Measurements from ENCODE around the gene SYN1. TPM values are rescaled to one million over a fixed set of nuclear protein-coding genes. Genes with fewer than 3 reads are reported as not detected.

The SYN1 gene
- 0.11 and 0.52 TPM in 2 replicates for total RNA-seq

DNA sequence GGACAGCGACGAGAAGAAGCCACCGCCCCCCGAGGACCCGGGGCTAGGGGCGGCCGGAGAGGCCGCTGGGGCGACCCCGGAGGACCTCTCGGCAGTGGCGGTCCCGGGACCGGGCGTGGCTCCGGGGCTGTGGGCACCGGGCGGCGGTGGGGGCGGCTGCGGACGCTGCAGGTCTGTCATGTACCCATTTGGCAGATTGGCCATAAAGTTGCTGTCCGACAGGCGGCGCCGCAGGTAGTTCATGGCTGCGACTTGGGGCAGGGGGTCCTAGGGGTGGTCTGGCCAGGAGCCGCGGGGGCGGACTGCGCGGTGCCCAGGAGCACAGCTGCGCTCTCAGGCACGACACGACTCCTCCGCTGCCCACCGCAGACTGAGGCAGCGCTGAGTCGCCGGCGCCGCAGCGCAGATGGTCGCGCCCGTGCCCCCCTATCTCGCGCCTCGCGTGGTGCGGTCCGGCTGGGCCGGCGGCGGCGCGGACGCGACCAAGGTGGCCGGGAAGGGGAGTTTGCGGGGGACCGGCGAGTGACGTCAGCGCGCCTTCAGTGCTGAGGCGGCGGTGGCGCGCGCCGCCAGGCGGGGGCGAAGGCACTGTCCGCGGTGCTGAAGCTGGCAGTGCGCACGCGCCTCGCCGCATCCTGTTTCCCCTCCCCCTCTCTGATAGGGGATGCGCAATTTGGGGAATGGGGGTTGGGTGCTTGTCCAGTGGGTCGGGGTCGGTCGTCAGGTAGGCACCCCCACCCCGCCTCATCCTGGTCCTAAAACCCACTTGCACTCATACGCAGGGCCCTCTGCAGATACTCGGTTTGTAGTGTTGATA, at the start of gene SYN1:
SYN1 (minus strand) TSS at position 372 of the 817 bp plus-strand sequence; CDS start at position 243, 129 bp downstream.

DNA sequence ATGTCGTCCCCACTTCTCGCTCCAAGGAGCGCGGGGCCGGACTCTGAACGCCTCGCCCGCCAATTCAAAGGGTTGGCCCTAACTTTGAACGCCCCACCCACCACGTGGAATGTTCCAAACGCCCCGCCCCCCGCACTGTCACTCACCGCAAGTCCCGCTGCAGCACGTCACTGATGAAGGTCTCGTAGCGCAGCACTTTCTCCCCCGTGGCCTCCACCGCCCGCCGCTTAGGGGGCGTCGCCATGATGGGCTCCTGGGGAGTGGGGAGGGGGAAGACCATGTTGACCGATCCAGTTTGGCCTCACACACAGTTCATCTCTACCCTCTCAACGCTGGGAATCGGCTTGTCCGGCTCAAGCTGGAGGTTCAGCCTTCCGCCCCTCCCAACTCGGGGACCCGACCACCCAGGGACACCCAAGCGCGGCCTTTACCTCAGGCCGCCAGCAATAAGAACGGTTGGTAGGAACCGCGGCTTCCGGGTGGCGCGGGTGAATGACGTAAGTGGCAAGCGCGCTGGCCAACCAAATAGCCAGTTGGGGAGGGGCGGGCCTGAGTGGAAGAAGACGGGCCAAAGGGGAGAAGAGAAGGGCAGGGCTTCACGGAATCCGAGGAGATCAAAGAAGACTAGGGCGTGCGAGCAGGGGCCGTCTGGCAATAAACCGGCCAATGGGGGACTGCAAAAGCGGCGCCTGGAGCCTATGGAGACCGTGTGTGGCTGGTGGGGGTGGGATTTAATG, 39.2 kb upstream of the SYN1 start, which contains the start of gene UXT:
UXT (minus strand) TSS at position 497 of the 737 bp plus-strand sequence; CDS start at position 244, 253 bp downstream.

DNA sequence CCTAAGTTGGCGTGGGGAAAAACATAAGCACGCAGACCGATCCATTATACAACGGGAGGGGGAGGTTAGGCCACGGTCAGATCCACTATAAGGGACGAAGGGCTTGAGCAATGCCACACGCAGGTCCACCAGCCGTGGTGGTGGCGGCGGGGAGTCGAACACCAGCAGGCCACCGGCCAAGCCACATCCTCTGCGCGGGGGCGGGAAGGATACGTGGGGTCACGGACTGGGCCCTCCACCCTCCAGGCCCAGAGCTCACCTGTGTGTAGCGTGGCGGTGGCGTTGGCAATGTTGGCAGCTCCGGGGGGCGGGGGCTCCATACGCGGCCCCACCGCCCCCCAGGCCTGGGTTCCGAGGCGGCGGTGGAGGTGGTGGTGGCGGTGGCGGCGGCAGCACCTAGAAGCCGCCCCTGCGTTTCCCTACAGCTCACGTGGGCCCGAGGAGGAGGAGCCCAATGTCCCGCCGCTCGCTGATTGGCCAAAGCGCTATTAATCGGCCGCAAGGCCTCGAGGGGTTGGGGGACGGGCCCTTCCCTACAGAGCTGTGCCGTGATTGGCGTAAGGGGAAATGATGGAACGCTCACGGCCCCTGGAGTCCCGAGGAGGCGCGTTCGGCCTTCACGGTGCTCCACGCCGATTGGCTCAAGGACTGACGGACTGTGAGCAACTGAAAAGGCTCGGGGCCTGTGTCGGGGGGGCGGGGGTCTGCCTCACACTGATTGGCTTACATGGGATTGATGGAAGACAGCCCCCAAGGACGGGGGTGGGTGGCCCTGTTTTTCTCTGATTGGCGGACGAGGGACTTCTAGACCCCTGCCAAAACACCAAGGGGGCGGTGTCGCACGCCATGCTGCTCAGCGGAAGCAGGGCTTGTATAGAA, 30.7 kb upstream of the SYN1 start, which contains the start of gene ELK1:
ELK1 (minus strand) TSS at position 400 of the 879 bp plus-strand sequence. CDS start 9,122 bp downstream, outside the sequence.

DNA sequence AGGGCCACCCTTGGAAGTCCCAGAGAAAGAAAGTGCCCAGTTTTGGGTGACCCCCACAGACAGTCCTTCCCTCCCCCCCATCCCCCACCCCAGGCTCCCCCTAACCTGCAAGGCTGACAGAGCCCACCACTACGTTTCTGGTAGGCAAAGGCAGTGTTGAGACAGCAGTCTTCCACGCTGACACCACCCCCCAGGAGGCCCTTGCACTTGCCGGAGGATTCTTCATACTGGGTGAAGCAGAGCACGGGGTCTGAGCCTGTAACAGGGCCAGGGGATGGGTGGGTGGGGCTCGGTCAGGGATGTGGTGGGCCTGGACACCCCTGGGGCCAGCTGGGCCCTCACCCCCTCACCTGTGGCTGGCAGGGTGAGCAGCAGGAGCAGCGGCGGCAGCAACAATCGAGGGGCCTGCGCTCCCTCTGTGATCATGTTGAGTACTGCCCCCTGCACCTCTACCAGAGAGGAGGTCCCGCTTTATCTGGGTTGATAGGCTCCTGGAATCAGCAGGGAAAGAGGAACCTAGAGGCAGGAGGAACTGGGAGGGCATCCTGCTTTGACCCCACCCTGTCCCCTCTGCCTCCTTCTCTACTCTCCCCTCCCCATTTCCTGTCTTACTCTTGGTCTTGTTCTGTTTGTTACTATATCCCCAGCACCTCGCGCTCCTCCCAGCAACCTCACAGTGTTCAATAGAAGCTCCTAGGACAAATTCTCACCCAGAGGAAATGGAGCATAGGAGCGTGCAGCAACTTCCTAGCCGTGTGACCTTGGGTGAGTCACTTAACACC, 10.0 kb upstream of the SYN1 start, which contains the start of gene CFP:
CFP (minus strand) TSS at position 512 of the 782 bp plus-strand sequence; CDS start at position 426, 86 bp downstream.

GRCh38 chrX:47581731-47582647, 37.7 kb downstream of the SYN1 start, which contains the start of gene TIMP1:
TSS of gene TIMP1 (plus strand) at chrX:47582436. CDS start at chrX:47583416, 980 bp downstream.

DNA sequence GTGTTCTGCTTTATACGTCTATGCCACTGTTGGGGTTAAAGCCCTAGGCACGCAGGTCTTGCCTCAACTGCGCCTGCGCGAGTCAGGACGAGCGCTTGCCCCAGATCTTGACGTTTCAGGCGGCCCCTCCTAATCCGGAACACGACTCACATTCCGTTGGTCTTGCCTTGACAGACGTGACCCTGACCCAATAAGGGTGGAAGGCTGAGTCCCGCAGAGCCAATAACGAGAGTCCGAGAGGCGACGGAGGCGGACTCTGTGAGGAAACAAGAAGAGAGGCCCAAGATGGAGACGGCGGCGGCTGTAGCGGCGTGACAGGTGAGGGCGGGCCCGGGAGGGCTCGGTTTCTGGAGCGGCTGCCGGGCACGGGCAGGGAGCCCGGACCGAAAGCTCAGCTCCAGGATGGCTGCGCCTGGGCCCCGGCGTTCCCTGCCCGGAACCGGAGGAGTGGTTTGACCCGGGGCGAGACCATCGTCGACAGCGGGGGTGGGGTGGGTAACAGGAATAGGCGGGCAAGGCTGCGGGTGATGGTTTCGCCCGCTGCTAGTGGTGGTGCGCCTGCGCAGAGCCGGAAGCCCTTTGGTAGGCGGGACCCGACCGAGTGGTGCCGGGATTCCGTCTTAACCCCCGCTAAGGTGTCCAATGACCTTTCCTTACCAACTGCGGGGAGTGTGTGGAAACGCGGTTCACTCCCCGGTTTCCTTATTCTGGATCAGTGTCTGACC, 58.6 kb downstream of the SYN1 start, which contains the start of gene ARAF:
ARAF (plus strand) TSS at position 272 of the 725 bp plus-strand sequence. CDS start 1,763 bp downstream, outside the sequence.

Small RNA genes within 50 kb of the gene (small RNA-seq; reads per million reads assigned to genes)
- gene MIR4769 = not detected

Other genes starting within 250 kb of the SYN1 start
- 0.22 TPM in 1 of 2 replicates, not detected in the other for gene ZNF157, start 249.3 kb downstream of the SYN1 start, total RNA-seq
- 10.5 and 10.9 TPM in 2 replicates for gene ZNF41, start 136.6 kb downstream of the SYN1 start, total RNA-seq
- 19.1 and 19.7 TPM in 2 replicates for gene ARAF, start 58.7 kb downstream of the SYN1 start, total RNA-seq
- 385 and 493 TPM in 2 replicates for gene TIMP1, start 37.4 kb downstream of the SYN1 start, total RNA-seq
- gene CFP, start 10.1 kb upstream of the SYN1 start, total RNA-seq = 0.11 and 0.13 TPM in 2 replicates
- 17.6 and 18.7 TPM in 2 replicates for gene ELK1, start 30.7 kb upstream of the SYN1 start, total RNA-seq
- 96.4 and 106 TPM in 2 replicates for gene UXT, start 39.3 kb upstream of the SYN1 start, total RNA-seq
- 6.0 and 7.0 TPM in 2 replicates for gene ZNF81, start 217.0 kb upstream of the SYN1 start, total RNA-seq

All from articular chondrocyte of knee joint (primary cell).